Neural crest cell (in vitro differentiated cells): ENCODE data around the gene UBE2U. TPM values are rescaled to one million over a fixed set of nuclear protein-coding genes. Genes with fewer than 3 reads are reported as not detected.

Experiments
- DNase-seq: peaks from one replicate; pipeline ENCODE4 v3.0.0; 2021; ENCODE audit warnings: low read depth, mixed read lengths, low spot score
- H3K27ac Mint-ChIP-seq: one replicate; pipeline ENCODE4 v1.8.0; 2021; ENCODE audit warnings: mild to moderate bottlenecking, mixed read lengths; ENCODE audit not compliant: unreplicated experiment
- H3K27me3 Mint-ChIP-seq: 2 replicates; pipeline ENCODE4 v1.8.0; 2021; ENCODE audit warnings: low read depth, mild to moderate bottlenecking, mixed read lengths
- H3K36me3 Mint-ChIP-seq: 2 replicates; pipeline ENCODE4 v1.8.0; 2021; ENCODE audit warnings: low read depth, mild to moderate bottlenecking, mixed read lengths
- H3K4me1 Mint-ChIP-seq: 2 replicates; pipeline ENCODE4 v1.8.0; 2021; ENCODE audit warnings: mixed read lengths
- H3K4me3 Mint-ChIP-seq: one replicate; pipeline ENCODE4 v1.8.0; 2021; ENCODE audit warnings: mild to moderate bottlenecking, mixed read lengths
- H3K9me3 Mint-ChIP-seq: 2 replicates; pipeline ENCODE4 v1.8.0; 2021; ENCODE audit warnings: mixed read lengths
- total RNA-seq: library from RNA; stranded (reverse); gene quantifications from 2 replicates; pipeline ENCODE4 v1.2.1, GENCODE V29; 2021
- TF ChIP-seq, protein P1 (sequence below): fragments of 200-600 bp; sonication (generic); conservative IDR thresholded peaks from 2 replicates; pipeline ENCODE4 v1.5.0; 2021; ENCODE audit warnings: antibody characterized with exemption, mild to moderate bottlenecking

UBE2U gene
- total RNA-seq, 1 donor from 2014 or later = not detected

DNA sequence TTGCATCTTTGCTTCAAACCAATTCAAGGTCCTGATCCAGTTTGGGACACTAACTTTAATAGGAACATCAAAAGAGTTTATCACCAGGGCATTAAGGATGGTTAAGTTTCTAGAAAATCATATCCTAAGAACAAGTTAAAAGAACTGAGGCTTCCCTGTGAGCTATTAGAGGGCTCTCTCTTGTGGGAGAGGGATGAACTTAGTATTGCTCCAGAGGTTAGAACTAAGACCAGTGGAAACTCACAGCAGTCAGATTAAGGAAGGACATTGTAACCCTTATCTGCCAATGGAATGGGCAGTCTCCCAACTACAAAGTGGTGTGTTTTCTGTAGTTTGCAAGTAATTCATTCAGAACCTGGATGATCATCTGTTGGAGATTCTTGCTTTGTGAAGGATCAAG lies 36.8 kb downstream of the UBE2U start:
- H3K27ac Mint-ChIP-seq = no peak overlapping the region
- H3K4me3 Mint-ChIP-seq = no peak overlapping the region
- no peaks in the 10 kb centered on the region for H3K9me3 Mint-ChIP-seq
- peaks cover 19% of the 10 kb centered on the region for H3K4me1 Mint-ChIP-seq
- no peak for DNase-seq
- no peaks in the 10 kb centered on the region for H3K27me3 Mint-ChIP-seq
- TF ChIP-seq, protein P1, sequence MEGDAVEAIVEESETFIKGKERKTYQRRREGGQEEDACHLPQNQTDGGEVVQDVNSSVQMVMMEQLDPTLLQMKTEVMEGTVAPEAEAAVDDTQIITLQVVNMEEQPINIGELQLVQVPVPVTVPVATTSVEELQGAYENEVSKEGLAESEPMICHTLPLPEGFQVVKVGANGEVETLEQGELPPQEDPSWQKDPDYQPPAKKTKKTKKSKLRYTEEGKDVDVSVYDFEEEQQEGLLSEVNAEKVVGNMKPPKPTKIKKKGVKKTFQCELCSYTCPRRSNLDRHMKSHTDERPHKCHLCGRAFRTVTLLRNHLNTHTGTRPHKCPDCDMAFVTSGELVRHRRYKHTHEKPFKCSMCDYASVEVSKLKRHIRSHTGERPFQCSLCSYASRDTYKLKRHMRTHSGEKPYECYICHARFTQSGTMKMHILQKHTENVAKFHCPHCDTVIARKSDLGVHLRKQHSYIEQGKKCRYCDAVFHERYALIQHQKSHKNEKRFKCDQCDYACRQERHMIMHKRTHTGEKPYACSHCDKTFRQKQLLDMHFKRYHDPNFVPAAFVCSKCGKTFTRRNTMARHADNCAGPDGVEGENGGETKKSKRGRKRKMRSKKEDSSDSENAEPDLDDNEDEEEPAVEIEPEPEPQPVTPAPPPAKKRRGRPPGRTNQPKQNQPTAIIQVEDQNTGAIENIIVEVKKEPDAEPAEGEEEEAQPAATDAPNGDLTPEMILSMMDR = no peak
- no peaks in the 10 kb centered on the region for H3K36me3 Mint-ChIP-seq

DNA sequence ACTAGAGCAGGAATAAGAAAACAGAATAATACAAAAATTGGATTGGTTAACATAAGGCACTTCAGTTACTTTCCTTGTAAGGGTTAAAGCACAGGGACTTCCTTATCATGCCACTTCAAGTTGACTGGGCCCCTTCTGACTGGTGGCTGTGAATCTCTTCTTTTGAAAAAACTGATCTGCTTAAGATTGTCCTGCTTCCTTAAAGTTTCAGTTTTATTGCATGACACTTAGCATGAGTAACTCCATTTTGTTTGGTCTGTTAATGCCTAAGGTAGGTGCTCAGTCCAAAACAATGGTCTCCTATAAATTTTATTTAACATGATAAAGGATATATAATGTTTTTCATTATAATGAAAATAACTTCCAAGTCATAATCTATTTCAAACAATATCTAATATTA lies 37.6 kb downstream of the UBE2U start:
- H3K9me3 Mint-ChIP-seq = no peaks in the 10 kb centered on the region

DNA sequence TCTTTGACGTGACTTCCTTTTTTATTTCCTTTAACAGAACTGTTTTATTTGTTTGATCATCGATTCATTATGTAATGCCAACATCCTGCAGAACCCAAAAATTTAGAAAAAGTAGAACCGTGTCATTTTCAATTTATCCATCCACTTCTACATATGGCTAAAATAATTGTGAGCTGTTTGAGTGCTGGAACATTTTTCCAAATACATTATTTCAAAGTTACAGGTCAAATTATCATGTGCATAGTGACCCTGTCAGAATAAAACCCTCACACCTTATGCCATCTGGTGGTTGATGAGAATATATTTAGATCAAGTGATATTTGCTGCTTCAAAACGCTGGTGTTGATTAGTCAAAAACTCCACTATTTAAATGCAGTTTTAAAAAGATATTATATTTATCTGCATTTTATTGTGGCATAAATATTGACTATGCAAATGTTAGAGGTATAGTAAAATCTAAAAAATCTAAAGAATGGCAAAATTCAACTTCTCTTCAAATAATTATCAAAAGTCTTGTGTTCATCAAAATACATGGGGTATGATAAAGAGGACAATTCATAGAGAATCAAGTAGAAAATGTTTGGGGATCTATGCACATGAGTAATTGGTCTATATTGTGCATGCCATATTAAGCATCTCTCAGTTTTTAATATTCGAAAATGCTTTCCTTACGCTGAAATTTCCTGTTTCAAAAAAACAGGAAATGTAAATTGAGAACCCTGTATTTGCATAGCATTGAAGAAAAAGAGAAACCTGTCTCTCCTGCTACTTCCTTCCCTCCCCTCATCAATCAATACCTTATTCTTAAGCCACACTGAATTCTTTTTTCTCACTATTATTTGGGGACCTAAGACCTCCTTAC lies 39.7 kb downstream of the UBE2U start:
- Mint-ChIP-seq H3K36me3 (no peaks in the 10 kb centered on the region), H3K4me3 (no peak overlapping the region), H3K9me3 (no peaks in the 10 kb centered on the region), H3K27ac (peak overlapping the region; percentile 80), H3K4me1 (peaks cover 30% of the 10 kb centered on the region), H3K27me3 (no peaks in the 10 kb centered on the region)
- no peak for DNase-seq
- TF ChIP-seq, protein P1 = peak; percentile 77

More for the DNA sequence above, 37.6 kb downstream of the UBE2U start:
- no peaks in the 10 kb centered on the region for H3K36me3 Mint-ChIP-seq
- H3K4me3 Mint-ChIP-seq = no peak overlapping the region
- H3K4me1 Mint-ChIP-seq = peaks cover 25% of the 10 kb centered on the region
- no peak for DNase-seq
- no peak overlapping the region for H3K27ac Mint-ChIP-seq
- H3K27me3 Mint-ChIP-seq = no peaks in the 10 kb centered on the region
- TF ChIP-seq, protein P1 = no peak

DNA sequence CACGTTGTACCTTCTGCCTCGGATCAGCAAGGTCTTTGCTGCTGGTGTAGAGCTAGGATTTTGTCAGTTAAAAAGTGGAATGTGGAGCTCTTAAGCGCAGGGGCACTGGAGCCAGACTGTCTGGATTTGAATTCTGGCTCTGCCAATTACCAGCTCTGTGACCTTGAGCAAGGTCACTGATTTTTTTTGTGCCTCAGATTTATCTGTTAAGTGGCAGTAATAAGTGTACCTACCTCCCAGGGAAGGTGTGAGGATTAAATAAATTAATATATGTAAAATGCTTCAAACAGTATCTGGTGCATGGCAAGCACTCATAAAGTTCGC lies 40.3 kb downstream of the UBE2U start:
- DNase-seq = no peak
- Mint-ChIP-seq H3K27me3 (no peaks in the 10 kb centered on the region), H3K4me1 (peaks cover 30% of the 10 kb centered on the region), H3K9me3 (no peaks in the 10 kb centered on the region), H3K4me3 (no peak overlapping the region), H3K27ac (peak overlapping the region; percentile 80), H3K36me3 (no peaks in the 10 kb centered on the region)
- TF ChIP-seq, protein P1 = no peak

DNA sequence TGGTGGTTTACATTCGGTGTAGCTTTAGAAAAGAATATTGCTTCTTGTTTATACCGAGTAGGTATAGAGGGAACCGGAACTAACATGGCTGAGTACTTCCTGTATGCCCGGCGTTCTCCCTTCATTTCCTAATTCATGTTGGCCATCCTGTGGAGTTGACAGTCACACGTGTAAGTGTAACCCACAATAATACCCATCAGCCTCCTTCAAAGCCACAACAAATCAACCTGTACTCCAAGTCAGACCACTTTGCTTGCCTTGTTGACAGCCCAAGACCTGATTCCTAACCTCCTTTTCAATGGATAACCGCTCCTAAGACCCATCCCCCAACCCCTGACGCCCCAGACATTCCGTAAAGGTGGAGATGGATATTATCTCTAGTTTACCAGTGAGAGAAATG lies 42.1 kb downstream of the UBE2U start:
- Mint-ChIP-seq H3K36me3 (no peaks in the 10 kb centered on the region), H3K9me3 (no peaks in the 10 kb centered on the region)

More for the DNA sequence above, 42.1 kb downstream of the UBE2U start:
- peaks cover 30% of the 10 kb centered on the region for H3K4me1 Mint-ChIP-seq
- no peak for DNase-seq
- H3K27ac Mint-ChIP-seq = peak overlapping the region; percentile 20
- H3K4me3 Mint-ChIP-seq = peak overlapping the region; percentile 32
- no peaks in the 10 kb centered on the region for H3K27me3 Mint-ChIP-seq
- TF ChIP-seq, protein P1 = no peak
